Upper lobe of left lung (tissue), 4 donors: ENCODE measurements around the gene XPO5.

Experiments used
- EP300 ChIP-seq, 4 donors: sonication (generic); formaldehyde crosslinking; IDR thresholded peaks; one replicate each; pipeline ENCODE4 v1.5.1; 2017; ENCODE audit warnings: antibody characterized with exemption in 4 of 4, control low read depth in 2 of 4
- POLR2A ChIP-seq, 4 donors: fragments of 450-650 bp; IDR thresholded peaks; one replicate each; pipeline ENCODE4 v1.5.1; 2016 to 2017; ENCODE audit warnings: antibody characterized with exemption in 4 of 4, mild to moderate bottlenecking in 2 of 4
- TF ChIP-seq, protein P1 (sequence below), 6 experiments: fragments of 450-650 bp in 4 of 6; fragments of 200-600 bp in 2 of 6; sonication (generic) in 2 of 6; IDR thresholded peaks; one replicate each; pipeline ENCODE4 v1.5.1; 2016 to 2019; ENCODE audit warnings: antibody characterized with exemption in 6 of 6

DNA sequence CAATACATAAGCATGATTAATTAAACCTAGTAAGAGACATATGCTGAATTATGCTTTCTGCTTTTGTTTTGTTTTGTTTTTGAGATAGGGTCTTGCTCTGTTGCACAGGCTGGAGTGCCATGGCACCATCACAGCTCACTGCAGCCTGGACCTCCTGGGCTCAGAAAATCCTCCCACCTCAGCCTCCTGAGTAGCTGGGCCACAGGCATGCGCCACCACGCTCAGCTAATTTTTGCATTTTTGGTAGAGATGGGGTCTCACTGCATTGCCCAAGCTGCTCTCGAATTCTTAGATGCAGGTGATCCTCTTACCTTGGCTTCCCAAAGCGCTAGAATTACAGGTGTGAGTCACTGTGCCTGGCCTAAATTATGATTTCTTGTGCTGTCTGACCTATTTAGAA, 3.8 kb downstream of the XPO5 start:
- TF ChIP-seq POLR2A (IDR thresholded peaks at IDR 0.05) (no peak), EP300 (IDR thresholded peaks at IDR 0.05) (no peak)
- TF ChIP-seq, protein P1, sequence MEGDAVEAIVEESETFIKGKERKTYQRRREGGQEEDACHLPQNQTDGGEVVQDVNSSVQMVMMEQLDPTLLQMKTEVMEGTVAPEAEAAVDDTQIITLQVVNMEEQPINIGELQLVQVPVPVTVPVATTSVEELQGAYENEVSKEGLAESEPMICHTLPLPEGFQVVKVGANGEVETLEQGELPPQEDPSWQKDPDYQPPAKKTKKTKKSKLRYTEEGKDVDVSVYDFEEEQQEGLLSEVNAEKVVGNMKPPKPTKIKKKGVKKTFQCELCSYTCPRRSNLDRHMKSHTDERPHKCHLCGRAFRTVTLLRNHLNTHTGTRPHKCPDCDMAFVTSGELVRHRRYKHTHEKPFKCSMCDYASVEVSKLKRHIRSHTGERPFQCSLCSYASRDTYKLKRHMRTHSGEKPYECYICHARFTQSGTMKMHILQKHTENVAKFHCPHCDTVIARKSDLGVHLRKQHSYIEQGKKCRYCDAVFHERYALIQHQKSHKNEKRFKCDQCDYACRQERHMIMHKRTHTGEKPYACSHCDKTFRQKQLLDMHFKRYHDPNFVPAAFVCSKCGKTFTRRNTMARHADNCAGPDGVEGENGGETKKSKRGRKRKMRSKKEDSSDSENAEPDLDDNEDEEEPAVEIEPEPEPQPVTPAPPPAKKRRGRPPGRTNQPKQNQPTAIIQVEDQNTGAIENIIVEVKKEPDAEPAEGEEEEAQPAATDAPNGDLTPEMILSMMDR (IDR thresholded peaks at IDR 0.05): no peak
